Activated naive CD4-positive, alpha-beta T cell treated with Interleukin-2 at 50 U/mL for 16 hours (primary cell): ENCODE data around the gene MED12L.

Source experiments
- DNase-seq: peaks from one replicate; pipeline ENCODE4 v3.0.0-alpha.2; 2020

The MED12L gene

GRCh38 chr3:151434151-151434890 lies 348.9 kb downstream of the MED12L start:
- DNase-seq: no peak

DNA sequence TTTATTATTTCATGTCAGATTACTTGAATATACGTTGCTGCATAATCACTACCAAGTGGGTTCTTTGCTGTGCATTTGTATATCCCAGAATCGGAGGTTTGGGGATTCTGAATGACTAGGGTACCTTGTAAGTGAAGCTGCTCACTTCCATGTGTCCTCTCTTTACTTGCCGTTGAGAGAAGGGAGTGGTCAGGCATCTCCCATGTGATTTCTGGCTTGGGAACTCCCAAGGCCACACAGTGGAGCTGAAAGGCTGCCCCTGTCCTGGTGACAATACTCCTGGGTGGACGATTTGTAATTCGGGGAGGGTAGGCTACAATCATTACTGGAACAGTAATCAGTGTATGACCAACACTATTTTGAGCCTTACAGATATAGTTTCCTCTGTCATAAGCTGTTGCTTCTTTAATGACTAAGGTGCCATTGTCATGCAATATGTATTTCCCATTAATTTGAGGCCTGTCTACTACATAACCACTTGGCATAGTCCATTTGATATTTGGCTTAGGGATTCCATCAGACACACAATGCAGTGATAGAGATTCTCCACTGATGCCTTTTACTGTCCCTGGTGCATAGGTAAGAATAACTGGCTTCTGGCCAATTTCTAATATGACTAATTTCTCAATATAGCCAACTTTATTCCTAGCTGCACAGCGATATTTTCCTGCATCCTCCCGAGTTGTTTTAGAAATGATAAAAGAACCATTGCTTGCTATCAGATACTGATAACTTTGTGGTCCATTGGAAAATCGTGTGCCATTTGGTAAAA lies 351.4 kb downstream of the MED12L start:
- DNase-seq: no peak

DNA sequence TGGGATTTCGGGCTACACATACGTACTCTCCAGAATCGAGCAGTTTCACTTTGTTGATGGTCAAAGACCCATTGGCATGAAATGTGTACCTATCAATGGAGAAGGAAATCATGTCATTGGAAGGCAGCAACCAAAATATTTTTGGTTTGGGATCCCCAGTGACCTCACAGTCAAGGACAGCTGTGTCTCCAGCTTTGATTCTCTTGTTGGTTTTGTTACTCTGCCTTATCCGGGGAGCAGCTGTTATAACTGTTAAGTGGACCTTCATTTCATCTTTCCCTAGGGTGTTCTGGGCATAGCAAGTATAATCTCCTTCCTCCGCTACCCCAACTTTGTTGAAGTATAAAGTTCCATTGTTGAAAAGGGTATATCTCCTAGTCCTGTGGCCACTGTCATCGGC lies 352.4 kb downstream of the MED12L start:
- DNase-seq: no peak

GRCh38 chr3:151439652-151440125 lies 354.2 kb downstream of the MED12L start:
- DNase-seq: no peak

GRCh38 chr3:151440940-151441339 lies 355.5 kb downstream of the MED12L start:
- no peak for DNase-seq

GRCh38 chr3:151443583-151443982 lies 358.1 kb downstream of the MED12L start:
- no peak for DNase-seq

DNA sequence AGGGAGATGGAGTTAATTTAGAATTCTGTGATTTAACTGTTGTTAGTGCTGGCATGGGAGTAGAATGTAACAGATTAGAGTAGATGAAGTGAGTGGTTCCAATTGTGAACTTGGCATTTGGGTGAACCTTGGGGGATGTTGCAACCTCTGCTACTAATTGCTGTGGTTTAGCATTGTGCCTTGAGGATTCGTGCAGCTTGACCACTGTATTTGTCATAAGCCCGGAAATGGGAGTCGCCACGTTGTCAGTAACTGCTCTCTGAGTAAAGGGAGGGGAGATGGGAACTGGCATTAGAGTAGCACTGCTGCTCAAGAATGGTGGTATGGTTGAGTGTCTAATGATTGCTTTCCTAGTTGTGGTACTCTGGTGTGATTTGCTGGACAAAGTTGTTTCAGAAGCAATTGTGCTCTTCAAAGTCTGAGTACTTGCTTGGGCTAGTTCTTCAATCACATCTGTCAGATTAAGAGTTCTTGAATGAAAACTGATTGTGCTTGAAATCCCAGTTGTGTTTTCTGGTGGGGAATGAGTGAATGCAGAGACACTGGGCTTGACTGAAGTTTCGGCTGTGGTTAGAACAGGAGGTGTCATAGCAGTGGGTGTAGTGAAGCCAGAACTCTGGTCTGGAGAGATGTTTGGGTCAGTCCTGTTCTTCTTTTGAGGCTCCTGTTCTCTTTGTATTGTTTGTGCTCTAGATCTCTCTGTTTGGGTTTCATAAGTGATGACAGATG lies 360.0 kb downstream of the MED12L start:
- DNase-seq: no peak

- no peak for DNase-seq
These were observed 360.5 kb downstream of the MED12L start for GRCh38 chr3:151446002-151446340.

DNA sequence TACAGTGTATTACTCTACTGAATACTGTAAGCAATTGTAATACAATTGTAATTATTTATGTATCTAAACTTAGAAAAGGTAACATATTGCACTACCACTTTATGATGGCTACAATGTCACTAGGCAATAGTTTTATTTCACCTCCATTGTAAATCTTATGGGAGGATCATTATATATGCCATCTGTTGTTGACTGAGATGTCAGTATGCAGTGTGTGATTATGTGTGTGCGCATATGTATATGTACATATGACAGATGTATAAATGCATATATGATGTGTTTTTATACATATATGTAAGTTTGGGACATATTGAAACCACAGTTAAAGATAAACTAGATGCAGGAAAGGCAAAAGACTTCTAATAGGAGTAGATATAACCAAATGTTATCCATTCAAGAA lies 366.9 kb downstream of the MED12L start:
- DNase-seq: no peak

DNA sequence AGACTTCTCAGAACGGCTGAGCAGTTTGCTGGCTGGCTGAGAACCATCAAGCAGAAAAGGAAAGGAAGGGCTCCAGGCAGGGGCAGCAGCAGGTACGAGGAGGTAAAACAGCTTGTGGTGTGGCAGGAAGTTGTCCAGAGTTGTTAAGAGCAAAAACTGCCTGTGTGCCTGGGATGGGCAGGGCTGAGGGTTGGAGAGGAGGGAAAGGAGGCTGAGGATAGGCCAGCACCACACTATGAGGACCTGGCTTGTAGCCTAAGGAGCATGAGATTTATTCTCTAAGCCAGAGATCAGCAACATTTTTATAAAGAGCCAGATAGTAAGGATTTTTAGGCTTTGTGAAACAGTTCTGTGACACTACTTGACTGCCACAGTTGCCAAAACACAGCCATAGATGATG lies 367.4 kb downstream of the MED12L start:
- DNase-seq: no peak

DNA sequence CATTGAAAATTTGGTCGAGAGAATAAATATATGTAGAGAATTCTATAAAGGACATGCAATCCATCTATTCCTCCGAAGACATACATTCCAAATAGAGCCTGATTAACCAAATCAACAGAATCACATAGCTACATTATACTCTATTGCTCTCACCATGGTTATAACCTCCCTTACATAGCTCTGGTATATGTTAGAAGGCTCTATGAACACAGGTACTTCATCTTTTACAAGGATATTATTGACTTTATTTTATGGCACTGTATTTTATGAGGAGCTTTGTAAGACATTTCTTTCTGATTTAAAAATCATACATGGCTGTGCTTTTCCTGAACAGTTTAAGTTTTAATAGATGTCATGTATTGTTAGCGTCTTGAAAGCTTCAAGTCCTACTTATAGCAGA lies 370.6 kb downstream of the MED12L start:
- no peak for DNase-seq

DNA sequence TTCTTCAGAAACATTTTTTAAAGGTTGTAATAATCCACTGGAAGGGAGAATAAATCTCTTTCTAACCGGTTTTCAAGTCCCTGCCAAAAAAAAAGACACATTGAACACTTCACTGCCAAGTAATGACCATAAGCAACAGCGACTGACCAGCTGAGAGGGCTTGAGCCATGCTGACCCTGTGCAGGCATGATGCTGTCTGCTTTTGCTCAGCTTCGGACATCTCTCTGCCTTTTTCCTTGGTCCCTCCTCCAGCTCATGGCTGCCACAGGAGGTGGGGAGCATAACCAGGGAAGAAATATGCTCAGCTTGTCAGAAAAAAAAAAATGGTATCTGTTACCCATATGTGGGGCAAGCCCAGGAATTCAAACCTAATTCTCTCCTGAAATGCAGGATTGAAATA lies 373.9 kb downstream of the MED12L start:
- DNase-seq: no peak

GRCh38 chr3:151460228-151460627 lies 374.8 kb downstream of the MED12L start:
- DNase-seq: no peak

GRCh38 chr3:151460774-151461450 lies 375.4 kb downstream of the MED12L start, which contains the start of gene IGSF10:
Gene IGSF10, minus strand, starts transcription at chr3:151461061. Its CDS starts 2,352 bp downstream, at chr3:151458709.
- DNase-seq: no peak

DNA sequence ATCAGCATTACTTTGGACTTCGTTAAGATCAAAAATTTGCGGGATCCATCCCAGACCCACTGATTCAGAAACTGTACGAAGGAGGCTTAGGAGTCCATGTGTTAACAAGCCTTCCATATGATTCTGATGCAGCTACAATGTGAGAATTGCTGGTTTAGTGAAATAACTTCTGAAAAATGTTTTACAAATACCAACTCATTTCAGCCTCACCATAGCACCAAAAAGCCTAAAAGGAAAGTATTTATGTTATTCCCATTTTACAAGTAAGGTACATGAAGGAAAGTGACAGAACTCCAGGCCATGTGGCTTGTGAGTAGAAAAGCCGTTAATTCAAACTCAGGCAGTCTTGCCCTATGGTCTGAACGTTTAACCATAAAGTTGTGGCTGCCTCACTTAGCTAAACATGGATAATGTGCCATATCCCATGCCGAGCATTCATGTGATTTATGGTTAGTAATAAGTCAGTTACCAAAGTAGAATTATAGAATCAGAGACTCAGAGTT lies 376.9 kb downstream of the MED12L start:
- no peak for DNase-seq

DNA sequence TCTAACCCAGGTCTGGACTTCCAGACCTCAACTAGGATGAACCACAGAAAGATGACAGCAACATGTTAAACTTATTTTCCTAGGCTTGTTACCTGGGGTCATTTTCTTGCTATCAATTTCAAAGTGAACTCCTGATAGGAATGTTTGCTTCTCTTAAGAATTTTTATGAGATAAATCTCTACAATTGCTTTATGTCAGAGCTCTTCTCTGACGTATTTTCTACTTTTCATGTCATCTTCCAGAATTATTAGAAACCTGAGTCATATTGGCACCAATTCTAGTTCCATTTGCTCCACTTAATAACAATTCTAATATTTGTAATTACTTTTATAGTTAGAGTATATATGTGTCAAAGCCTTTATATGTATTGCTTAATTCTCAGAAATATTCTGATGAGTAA lies 377.5 kb downstream of the MED12L start:
- no peak for DNase-seq

GRCh38 chr3:151467069-151467468 lies 381.6 kb downstream of the MED12L start:
- no peak for DNase-seq

DNA sequence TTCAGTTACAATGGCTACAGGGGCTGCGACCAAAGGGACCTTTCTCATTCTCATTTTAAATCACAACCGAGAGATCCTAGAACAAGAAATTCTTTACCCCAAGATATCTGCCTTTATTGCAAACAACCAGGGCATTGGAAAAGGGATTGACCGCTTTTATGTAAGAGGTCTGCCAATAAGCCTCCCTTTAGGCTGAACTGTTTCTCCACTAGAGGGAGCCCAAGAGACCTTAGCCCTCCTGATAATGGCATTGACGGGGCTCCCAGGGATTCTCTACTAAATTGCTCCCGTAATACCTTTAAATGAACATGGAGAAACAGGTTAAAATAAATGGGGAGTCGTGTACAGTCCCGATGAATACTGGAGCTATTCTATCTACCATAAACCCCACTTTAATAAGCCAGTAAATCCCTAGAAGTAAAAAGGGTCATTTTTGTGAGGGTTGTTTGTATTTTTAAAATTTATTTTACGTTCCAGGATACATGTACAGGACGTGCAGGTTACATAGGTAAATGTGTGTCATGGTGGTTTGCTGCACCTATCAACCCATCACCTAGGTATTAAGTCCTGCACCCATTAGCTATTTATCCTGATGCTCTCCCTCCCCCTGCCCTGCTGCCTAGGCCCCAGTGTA lies 382.9 kb downstream of the MED12L start:
- DNase-seq: peak; percentile 10

GRCh38 chr3:151476344-151477018 lies 391.0 kb downstream of the MED12L start:
- DNase-seq: no peak

DNA sequence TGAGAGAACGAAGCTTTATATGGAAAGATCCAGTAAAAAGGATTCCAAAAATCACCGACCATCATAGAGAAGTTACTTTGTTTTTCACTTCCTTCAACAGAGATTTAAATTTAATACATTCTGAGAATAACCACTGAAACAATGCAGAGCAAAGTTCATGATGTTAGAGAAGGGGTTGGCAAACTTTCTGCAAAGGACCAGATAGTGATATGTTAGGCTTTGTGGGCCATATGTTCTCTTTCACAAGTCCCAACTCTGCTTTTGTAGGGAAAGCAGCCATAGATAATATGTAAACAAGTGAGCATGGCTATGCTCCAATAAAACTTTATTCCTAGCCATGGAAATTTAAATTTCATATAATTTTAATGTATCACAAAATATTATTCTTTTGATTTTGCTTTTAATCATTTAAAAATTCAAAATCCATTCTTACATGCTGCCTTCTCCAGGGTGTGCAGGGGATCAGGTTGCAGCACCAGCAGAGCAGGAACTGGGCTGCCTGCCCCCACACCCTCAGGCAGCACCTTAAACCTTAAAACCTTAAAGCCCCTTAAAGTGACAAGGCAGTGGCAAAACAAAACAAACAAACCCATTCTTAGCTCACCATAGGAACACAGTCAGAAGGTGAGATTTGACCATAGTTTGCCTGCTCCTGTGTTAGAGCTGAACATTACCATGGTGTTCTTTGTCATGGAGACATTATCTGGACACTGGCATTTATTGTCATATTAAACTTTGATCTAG lies 392.3 kb downstream of the MED12L start:
- DNase-seq: no peak

DNA sequence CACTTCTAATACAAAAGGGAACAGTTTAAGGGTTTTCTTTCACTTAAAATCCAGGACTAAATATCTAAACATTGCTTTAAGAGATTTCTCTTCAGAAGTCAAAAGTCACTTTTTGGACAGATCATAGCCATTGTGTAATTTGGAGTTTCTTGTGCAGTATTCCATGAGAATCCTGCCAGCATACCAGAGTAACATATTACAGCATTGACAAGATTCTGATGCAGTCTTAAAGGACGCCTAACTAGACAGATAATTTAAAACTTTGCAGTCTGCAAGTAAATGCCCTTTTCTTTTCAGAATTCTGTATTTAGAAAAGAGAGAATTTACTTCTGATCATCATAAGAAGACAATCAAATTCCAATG lies 392.9 kb downstream of the MED12L start:
- no peak for DNase-seq
